ENCODE data around the gene PGGHG. TPM values are rescaled to one million over a fixed set of nuclear protein-coding genes. Genes with fewer than 3 reads are reported as not detected.

Gene PGGHG
- total and polyA plus RNA-seq, 2 donors = 9.5 to 36.3 TPM

DNA sequence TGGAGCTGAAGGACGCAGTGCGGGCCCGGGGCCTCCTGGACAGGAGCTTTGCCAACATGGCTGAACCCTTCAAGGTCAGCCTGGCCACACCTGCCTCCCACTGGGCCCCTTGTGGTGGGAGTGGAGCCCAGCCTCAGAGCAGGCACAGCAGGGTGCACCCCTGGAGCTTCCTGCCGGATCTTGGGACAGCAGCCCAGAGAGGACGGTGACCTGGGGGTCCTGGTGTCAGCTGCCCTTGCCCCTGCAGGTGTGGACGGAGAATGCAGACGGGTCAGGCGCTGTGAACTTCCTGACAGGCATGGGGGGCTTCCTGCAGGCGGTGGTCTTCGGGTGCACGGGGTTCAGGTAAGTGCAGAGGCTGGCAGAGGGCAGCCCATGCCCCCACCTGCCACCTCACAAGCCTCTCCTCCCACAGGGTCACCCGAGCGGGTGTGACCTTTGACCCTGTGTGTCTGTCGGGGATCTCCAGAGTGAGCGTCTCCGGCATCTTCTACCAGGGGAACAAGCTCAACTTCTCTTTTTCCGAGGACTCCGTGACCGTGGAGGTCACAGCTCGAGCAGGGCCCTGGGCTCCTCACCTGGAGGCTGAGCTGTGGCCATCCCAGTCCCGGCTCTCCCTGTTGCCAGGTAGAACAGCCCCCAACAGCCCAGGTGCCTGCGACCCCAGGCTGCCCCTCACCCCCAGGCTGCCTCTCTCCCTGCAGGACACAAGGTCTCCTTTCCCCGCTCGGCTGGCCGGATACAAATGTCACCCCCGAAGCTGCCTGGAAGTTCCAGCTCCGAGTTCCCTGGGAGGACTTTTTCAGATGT is 5.1 kb downstream of the PGGHG start:
- H3K4me3 ChIP-seq (ENCODE audit: low read depth, low read length) = no peak overlapping the region
- H3K4me1 ChIP-seq (ENCODE audit: insufficient read depth) = no peaks in the 10 kb centered on the region
- no peak overlapping the region for H3K27ac ChIP-seq (ENCODE audit: low read depth)
- WGBS = 90% methylated on average over 27 of the region's 27 CpGs
- no peak for DNase-seq (ENCODE audit: extremely low spot score)
- no peaks in the 10 kb centered on the region for H3K36me3 ChIP-seq (ENCODE audit: insufficient read depth)

DNA sequence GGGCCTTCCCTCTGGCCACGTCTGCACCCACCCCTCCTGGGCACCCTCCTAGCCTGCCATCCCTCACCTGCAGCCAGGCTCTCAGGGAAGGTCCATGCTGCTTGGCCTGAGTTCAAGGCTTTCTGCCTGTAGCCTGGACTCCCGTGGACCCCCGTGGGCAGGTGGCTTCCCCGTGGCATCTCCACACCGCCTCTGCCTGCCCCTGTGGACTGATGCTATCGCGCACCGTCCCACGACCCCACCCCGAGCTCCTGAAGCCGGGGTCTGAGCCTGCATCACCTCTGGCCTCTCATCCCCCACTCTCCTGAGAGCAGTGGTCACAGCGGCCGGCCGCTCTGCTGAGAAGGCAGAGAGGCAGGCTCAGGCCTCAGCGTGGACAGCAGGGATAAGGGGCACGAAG is 5.9 kb downstream of the PGGHG start:
- DNase-seq (ENCODE audit: extremely low spot score) = no peak
- H3K4me3 ChIP-seq (ENCODE audit: low read depth, low read length) = no peak overlapping the region
- H3K36me3 ChIP-seq (ENCODE audit: insufficient read depth) = no peaks in the 10 kb centered on the region
- 92% methylated on average over 16 of the region's 16 CpGs for WGBS
- H3K4me1 ChIP-seq (ENCODE audit: insufficient read depth) = no peaks in the 10 kb centered on the region
- no peak overlapping the region for H3K27ac ChIP-seq (ENCODE audit: low read depth)

DNA sequence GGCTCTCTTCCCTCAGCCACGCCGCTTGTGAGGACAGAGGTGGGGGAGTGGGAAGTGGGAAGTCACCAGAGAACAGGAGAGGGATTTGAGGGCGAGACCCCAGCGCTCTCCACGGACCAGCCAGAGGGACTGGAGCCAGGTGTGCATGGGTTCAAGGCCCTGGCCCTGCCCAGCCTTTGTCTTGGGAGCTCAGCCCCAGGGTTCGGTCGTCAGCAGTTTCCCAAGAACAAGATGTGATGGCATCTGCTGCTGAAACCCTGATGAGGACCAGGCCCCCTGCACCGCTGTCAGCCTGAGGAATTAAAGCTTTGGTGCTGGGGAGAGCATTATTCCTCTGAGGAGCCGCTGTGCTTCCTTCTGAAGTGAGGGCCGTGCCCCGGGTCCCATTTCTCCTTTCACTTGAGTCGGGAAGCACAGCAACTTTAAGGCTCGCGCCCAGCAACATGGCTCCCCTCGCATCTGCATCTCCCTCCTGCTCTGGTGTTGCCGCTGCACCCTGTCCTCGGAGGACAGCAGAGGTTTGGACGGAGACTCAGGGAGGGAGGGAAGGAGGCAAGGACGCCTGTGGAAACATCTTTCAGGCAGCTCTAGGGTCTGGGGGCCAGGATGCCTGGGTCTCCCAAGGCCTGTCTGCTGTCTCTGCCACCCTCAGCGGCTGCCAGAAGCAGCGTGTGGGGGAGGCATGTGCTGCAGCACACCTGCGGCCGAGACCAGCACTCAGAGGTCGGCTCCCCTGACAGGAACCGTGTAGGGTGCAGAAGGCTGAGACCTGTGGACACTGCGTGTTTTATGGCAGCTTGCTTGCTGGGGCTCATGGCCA is 6.6 kb downstream of the PGGHG start:
- Histone ChIP-seq H3K36me3 (ENCODE audit: insufficient read depth) (no peaks in the 10 kb centered on the region), H3K27ac (ENCODE audit: low read depth) (no peak overlapping the region), H3K4me3 (ENCODE audit: low read depth, low read length) (no peak overlapping the region), H3K4me1 (ENCODE audit: insufficient read depth) (no peaks in the 10 kb centered on the region)
- WGBS = 77% methylated on average over 26 of the region's 26 CpGs
- DNase-seq (ENCODE audit: extremely low spot score) = no peak

DNA sequence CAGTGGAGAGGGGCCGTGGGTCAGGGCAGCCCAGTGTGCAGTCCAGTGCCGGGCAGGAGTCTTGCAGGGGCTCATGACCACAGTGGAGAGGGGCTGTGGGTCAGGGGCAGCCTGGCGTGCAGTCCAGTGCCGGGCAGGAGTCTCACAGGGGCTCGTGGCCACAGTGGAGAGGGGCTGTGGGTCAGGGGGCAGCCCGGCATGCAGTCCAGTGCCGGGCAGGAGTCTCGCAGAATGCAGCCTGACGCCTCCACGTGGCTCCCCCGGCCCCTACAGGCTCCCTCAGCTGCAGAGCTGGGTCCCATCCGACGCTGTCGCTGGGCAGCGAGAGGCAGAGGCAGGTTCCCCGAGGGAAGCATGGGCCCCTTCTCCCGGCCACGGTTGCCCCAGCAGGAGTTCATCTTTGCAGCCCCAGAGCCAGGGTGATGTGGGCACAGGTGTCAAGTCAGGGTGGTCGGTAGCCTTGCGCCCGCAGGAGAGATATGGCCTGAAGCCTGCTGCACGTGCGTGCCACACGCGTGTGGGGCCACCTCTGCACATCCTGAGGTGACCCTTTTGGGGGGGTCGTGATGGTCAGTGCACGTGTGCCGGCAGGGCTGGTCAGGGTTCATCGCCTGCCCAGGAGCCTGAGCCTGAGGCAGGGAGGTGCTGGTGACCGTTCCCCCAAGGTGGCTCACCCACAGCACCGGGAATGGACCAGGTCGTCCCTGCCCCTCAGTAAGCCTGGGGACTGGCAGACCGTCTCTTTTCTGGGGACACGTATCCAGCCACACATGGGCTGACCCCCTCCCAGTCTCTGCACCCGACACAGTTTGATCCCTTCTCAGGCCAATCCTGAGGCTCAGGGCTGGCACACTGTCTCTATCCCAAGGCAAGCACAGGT is 7.5 kb downstream of the PGGHG start:
- Histone ChIP-seq H3K27ac (ENCODE audit: low read depth) (no peak overlapping the region), H3K4me1 (ENCODE audit: insufficient read depth) (no peaks in the 10 kb centered on the region), H3K4me3 (ENCODE audit: low read depth, low read length) (no peak overlapping the region), H3K36me3 (ENCODE audit: insufficient read depth) (no peaks in the 10 kb centered on the region)
- 78% methylated on average over 35 of the region's 35 CpGs for WGBS
- no peak for DNase-seq (ENCODE audit: extremely low spot score)

DNA sequence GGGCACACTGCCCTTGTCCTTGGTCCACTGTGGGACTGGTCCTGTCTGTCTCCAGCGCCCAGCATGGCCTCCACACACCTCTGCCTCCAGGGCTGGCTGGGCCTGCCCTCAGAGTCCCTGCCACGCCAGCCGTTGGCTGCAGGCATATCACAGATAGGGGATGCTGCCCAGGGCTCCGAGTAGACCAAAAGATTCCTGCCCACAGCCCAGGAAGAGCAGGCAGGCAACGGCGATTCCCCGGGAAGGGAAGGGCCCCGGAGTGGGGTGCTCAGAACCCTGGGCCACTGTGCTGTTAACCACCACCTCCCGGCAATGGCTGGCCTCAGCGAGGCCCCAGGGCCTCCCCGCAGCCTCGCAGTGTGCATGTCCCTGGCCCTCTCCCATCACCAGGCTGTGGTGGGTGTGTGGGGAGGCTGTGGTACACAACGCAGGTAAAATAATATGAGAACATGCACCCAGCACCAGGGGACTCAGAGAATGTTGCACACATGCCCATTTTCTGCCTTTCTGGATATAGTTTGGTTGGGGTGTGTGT is 8.2 kb downstream of the PGGHG start:
- Histone ChIP-seq H3K4me3 (ENCODE audit: low read depth, low read length) (no peak overlapping the region), H3K27ac (ENCODE audit: low read depth) (no peak overlapping the region), H3K36me3 (ENCODE audit: insufficient read depth) (no peaks in the 10 kb centered on the region), H3K4me1 (ENCODE audit: insufficient read depth) (no peaks in the 10 kb centered on the region)
- 68% methylated on average over 13 of the region's 13 CpGs for WGBS
- DNase-seq (ENCODE audit: extremely low spot score) = no peak

DNA sequence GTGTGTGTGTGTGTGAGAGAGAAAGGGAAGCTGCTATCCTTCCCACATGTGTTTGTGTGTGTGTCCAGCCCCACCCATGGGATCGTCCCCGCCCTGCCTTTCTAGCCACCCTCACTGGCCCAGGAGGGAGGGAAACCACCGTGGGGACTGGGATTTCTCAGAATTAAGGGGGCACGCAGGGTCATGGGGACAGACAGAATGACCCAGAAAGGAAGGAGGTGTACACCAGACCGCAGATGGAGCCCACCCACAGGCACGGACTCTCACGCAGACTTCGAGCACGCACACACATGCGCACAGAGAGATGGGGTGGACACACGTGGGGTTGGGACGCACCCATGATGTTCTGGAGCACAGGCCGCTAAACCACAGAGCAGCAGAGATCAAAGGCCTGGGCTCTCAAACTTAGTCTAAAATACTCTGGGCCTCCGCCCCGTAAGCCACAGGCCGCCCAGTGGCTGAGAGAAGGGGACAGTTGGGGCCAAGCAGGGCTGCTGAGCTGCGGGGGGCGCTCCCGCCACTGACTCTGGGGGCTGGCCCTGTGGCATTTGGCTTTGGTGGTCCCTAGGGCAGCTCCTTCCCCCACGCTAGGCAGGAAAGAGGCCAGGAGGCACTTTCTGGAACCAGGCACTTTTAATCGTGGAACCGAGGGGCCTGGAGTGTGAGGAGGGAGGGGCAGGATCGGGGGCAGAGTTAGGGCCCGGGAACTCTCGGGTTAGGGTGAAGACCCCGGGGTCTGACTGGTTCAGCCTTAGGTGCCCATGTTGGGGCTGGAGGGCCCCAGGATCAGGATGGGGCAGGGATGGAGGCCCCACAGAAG is 8.9 kb downstream of the PGGHG start:
- 48% methylated on average over 26 of the region's 26 CpGs for WGBS
- H3K4me1 ChIP-seq (ENCODE audit: insufficient read depth) = no peaks in the 10 kb centered on the region
- DNase-seq (ENCODE audit: extremely low spot score) = no peak
- no peak overlapping the region for H3K4me3 ChIP-seq (ENCODE audit: low read depth, low read length)
- H3K27ac ChIP-seq (ENCODE audit: low read depth) = no peak overlapping the region
- no peaks in the 10 kb centered on the region for H3K36me3 ChIP-seq (ENCODE audit: insufficient read depth)

DNA sequence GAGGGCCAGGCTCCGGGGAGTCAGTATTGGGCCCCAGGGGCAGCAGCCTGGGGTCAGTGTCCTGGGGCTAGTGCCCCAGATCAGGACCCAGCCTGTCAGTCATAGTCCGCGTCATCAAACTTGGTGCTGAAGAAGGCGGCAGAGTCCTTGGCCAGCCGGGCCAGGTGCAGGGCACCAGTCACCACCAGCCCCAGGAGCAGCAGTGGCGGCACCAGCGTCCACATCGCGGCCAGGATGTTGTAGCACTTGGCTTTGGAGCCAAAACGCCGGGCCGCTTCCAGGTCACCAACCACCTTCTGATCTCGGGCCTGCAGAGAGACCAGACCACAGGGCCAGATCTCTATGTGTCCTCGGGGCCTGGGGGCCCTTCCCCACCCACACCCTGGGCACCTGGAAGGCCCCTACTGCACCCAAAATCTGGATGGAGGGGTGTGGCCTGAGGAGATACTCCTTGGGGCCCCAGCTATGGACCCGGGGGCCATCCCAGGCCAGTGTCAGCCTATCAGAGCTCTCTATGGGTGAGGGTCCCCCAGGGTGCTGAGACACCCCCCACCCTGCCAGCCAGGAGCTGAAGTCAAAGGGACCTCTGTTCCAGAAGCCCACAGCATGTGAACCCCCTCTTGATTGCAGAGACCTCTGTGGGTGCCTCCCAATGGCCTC is 9.6 kb downstream of the PGGHG start:
- 79% methylated on average over 15 of the region's 15 CpGs for WGBS
- Histone ChIP-seq H3K4me3 (ENCODE audit: low read depth, low read length) (no peak overlapping the region), H3K27ac (ENCODE audit: low read depth) (no peak overlapping the region)

DNA sequence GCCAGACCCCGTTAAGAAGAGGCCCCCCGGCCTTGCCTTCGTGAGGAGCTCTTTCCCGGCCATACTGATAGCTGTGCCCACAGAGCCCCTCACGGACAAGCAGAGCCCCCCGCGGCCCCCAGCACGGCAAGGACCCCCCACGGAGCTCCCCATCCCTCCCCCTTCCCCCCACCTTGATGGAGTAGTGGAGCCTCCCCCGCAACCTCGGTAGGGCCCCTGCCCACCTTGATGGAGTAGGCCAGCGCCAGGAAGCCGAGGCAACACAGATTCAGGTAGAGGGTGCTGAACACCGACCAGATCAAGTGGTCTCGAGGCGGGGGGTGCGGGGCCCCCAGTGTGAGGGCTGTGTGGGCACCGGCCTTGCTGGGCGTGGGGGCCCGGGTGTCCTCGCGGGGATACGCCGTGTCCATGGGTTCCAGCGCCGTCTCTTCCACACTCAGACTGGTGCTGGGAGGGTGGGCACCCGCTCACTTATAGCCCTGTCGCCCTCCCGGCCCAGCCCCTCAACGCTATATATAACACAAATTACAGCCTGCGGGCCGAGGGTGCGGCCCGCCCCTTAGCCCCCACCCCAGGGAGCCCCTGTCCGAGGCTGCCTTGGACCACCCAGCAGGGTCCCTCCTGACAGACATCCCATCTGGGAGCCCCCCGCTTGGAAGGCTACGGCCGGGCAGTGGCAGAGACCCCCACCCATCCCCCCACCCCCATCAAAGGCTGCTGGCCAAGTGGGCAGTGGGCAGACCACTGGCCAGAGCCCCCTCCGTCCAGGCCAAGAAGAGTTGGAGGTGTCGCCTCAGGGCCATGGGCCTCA is 10.4 kb downstream of the PGGHG start, which contains the start of gene IFITM5:
Gene IFITM5, minus strand, starts transcription at position 446 of the 811 bp plus-strand sequence. Its CDS starts 36 bp downstream, at position 410.
- Histone ChIP-seq H3K4me3 (ENCODE audit: low read depth, low read length) (no peak within 1 kb of the TSS), H3K27ac (ENCODE audit: low read depth) (no peak within 1 kb of the TSS), H3K36me3 (ENCODE audit: insufficient read depth) (no peaks in the 10 kb centered on the region), H3K4me1 (ENCODE audit: insufficient read depth) (no peaks in the 10 kb centered on the region)
- 64% methylated on average over 40 of the region's 40 CpGs for WGBS
- no peak for DNase-seq (ENCODE audit: extremely low spot score)

More for the DNA sequence above, 9.6 kb downstream of the PGGHG start:
- Histone ChIP-seq H3K36me3 (ENCODE audit: insufficient read depth) (no peaks in the 10 kb centered on the region), H3K4me1 (ENCODE audit: insufficient read depth) (no peaks in the 10 kb centered on the region)
- DNase-seq (ENCODE audit: extremely low spot score) = no peak

- Histone ChIP-seq H3K27ac (ENCODE audit: low read depth) (no peak overlapping the region), H3K4me1 (ENCODE audit: insufficient read depth) (no peaks in the 10 kb centered on the region), H3K36me3 (ENCODE audit: insufficient read depth) (no peaks in the 10 kb centered on the region), H3K4me3 (ENCODE audit: low read depth, low read length) (no peak overlapping the region)
- WGBS = 22% methylated on average over 20 of the region's 20 CpGs
- DNase-seq (ENCODE audit: extremely low spot score) = no peak
Observed at GRCh38 chr11:299951-300735, 11.2 kb downstream of the PGGHG start.

DNA sequence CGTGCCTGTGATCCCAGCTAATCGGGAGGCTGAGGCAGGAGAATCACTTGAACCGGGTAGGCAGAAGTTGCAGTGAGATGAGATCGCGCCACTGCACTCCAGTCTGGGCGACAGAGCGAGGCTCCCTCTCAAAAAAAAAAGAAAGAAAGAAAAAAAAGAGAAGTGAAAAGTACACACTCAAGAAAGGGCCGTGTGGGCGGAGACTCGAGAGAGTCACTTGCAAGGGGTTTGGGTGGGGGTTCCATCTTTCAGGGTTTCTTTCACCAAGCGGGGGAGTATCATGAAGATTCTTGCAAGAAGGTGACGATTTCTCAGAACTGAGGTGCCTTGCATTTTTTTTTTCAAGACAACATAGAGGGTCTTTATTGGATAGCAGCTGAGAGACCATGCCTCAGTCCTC is 14.4 kb downstream of the PGGHG start:
- WGBS = 93% methylated on average over 12 of the region's 12 CpGs
- H3K36me3 ChIP-seq (ENCODE audit: insufficient read depth) = no peaks in the 10 kb centered on the region
- no peak overlapping the region for H3K4me3 ChIP-seq (ENCODE audit: low read depth, low read length)
- H3K27ac ChIP-seq (ENCODE audit: low read depth) = no peak overlapping the region
- H3K4me1 ChIP-seq (ENCODE audit: insufficient read depth) = no peaks in the 10 kb centered on the region
- no peak for DNase-seq (ENCODE audit: extremely low spot score)

- no peaks in the 10 kb centered on the region for H3K36me3 ChIP-seq (ENCODE audit: insufficient read depth)
- no peak overlapping the region for H3K4me3 ChIP-seq (ENCODE audit: low read depth, low read length)
- no peak for DNase-seq (ENCODE audit: extremely low spot score)
- H3K4me1 ChIP-seq (ENCODE audit: insufficient read depth) = no peaks in the 10 kb centered on the region
- WGBS = 86% methylated on average over 52 of the region's 52 CpGs
- no peak overlapping the region for H3K27ac ChIP-seq (ENCODE audit: low read depth)
Observed at GRCh38 chr11:304061-304506, 15.2 kb downstream of the PGGHG start.

Data from urinary bladder (tissue), 4 donors.